ENCODE data around the gene NPHP3.

NPHP3 gene

GRCh38 chr3:132657869-132658747 lies 64.1 kb downstream of the NPHP3 start:
- no peak for TF ChIP-seq CTCF (IDR thresholded peaks at IDR 0.05)
- TF ChIP-seq ZFX (IDR thresholded peaks at IDR 0.05; ENCODE audit: borderline replicate concordance), result no peak
- no peak overlapping the region for H3K27ac ChIP-seq

GRCh38 chr3:132655471-132655870 lies 66.7 kb downstream of the NPHP3 start:
- no peak overlapping the region for H3K27ac ChIP-seq
- no peak for TF ChIP-seq CTCF (IDR thresholded peaks at IDR 0.05)
- TF ChIP-seq ZFX (IDR thresholded peaks at IDR 0.05; ENCODE audit: borderline replicate concordance), result no peak

GRCh38 chr3:132654721-132655120 lies 67.5 kb downstream of the NPHP3 start:
- TF ChIP-seq ZFX (IDR thresholded peaks at IDR 0.05; ENCODE audit: borderline replicate concordance), result no peak
- no peak for TF ChIP-seq CTCF (IDR thresholded peaks at IDR 0.05)
- no peak overlapping the region for H3K27ac ChIP-seq

- TF ChIP-seq CTCF (IDR thresholded peaks at IDR 0.05) (no peak), ZFX (IDR thresholded peaks at IDR 0.05; ENCODE audit: borderline replicate concordance) (no peak)
- H3K27ac ChIP-seq, result no peak overlapping the region
These were observed 68.0 kb downstream of the NPHP3 start for GRCh38 chr3:132654190-132654589.

DNA sequence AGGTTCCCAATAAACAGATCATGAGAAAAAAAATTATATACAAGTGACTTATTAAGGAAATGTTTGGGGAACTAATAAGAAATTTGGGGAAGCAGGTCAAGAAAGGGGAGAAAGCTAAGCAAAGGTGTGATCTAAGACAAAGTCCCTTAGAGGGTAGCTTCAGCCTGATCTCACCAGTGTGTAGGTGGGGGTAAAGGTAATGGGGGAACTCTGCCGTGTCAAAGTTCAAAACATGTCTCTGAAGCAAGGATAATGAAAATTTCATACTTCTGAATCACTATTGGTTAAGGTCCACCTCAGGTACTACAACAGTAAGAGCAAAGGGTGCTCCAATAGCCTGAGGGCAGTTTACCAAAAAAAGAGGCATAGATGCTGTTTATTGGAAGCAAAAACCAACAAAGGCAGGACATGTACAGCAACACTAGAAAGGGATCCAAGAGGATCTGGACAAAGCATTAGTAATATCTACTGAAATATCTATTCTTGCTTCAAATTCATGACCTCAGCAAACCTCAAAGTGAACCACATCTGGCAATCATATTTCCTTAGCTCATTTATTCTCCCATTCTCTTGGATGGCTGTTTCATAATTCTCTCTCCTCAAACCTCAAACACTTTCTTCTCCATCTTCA lies 69.5 kb downstream of the NPHP3 start:
- no peak overlapping the region for H3K27ac ChIP-seq
- TF ChIP-seq ZFX (IDR thresholded peaks at IDR 0.05; ENCODE audit: borderline replicate concordance), result no peak
- no peak for TF ChIP-seq CTCF (IDR thresholded peaks at IDR 0.05)

GRCh38 chr3:132650153-132650552 lies 72.1 kb downstream of the NPHP3 start:
- no peak for TF ChIP-seq CTCF (IDR thresholded peaks at IDR 0.05)
- no peak for TF ChIP-seq ZFX (IDR thresholded peaks at IDR 0.05; ENCODE audit: borderline replicate concordance)
- no peak overlapping the region for H3K27ac ChIP-seq

DNA sequence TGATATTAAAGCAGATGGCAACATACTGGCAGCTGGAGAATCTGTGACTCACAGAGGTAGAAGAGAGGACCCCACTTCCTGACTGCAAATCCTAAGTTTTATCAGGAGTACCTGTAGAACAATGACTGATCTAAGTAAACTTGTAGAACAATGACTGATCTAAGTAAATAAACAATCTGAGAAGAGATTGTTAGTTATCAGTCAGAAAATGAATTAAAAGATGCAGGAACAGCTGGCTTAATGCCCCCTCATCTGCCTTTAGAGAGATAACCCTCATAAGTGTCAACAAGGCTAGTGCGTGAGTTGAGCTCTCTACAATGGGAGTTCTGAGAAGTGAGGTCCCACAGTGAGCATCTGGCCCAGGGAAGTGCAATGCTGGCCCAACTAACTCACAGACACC lies 77.2 kb downstream of the NPHP3 start:
- TF ChIP-seq CTCF (IDR thresholded peaks at IDR 0.05) (no peak), ZFX (IDR thresholded peaks at IDR 0.05; ENCODE audit: borderline replicate concordance) (no peak)
- no peak overlapping the region for H3K27ac ChIP-seq
